Measurements from ENCODE around the gene C4A.

- TF ChIP-seq CTCF (IDR thresholded peaks at IDR 0.05) (no peak), EP300 (IDR thresholded peaks at IDR 0.05) (no peak), POLR2AphosphoS5 (IDR thresholded peaks at IDR 0.05) (no peak)
Observed at GRCh38 chr6:32047539-32047854, 65.6 kb downstream of the C4A start.

Data from suprapubic skin (tissue), 4 donors.